NCI-H460 (cell line): ENCODE measurements around the gene RAPGEFL1. TPM values are rescaled to one million over a fixed set of nuclear protein-coding genes. Genes with fewer than 3 reads are reported as not detected.
A peak's percentile ranks its signal among the peaks of the same experiment; 100 is the strongest.
"Not testable (repeated sequence)": the region's sequence is repeated elsewhere in the genome, so short reads cannot be mapped to it uniquely, and the experiment has no call there.

ENCODE experiments used
- DNase-seq: peaks from one replicate; pipeline ENCODE4 v3.0.0-alpha.2; 2016; ENCODE audit warnings: low read depth; ENCODE audit errors: extremely low read depth
- total RNA-seq: library from RNA; depleted of rRNA; stranded (reverse); fragments of >200 nt; shearing (Covaris generic); gene quantifications from 2 replicates; pipeline ENCODE4 v1.2.3, GENCODE V29; 2014

RAPGEFL1 gene
- total RNA-seq, 1 experiment from 2014 or later = 2.9 TPM

- no peak for DNase-seq
These were observed 25.9 kb downstream of the RAPGEFL1 start for GRCh38 chr17:40203131-40203530.

- not testable (repeated sequence) for DNase-seq
These were observed 28.9 kb downstream of the RAPGEFL1 start for GRCh38 chr17:40206193-40206592.

GRCh38 chr17:40209404-40210093 is 32.3 kb downstream of the RAPGEFL1 start:
- DNase-seq = no peak

- not testable (repeated sequence) for DNase-seq
These were observed 36.6 kb downstream of the RAPGEFL1 start for GRCh38 chr17:40213914-40214313.

- no peak for DNase-seq
These were observed 40.9 kb downstream of the RAPGEFL1 start for GRCh38 chr17:40218006-40218739.

- peak; percentile 97 for DNase-seq
These were observed 41.7 kb downstream of the RAPGEFL1 start, which contains the start of gene WIPF2 for GRCh38 chr17:40218740-40219593. Gene WIPF2 (plus strand): TSS chr17:40219304. CDS start chr17:40256460, 37,156 bp downstream.

- DNase-seq = peak; percentile 23
These were observed 42.5 kb downstream of the RAPGEFL1 start for GRCh38 chr17:40219594-40220338.

- no peak for DNase-seq
These were observed 47.7 kb downstream of the RAPGEFL1 start for GRCh38 chr17:40224718-40225550.

- DNase-seq = not testable (repeated sequence)
These were observed 51.9 kb downstream of the RAPGEFL1 start for GRCh38 chr17:40229146-40229545.

GRCh38 chr17:40230670-40231069 is 53.4 kb downstream of the RAPGEFL1 start:
- no peak for DNase-seq

GRCh38 chr17:40231928-40232327 is 54.7 kb downstream of the RAPGEFL1 start:
- not testable (repeated sequence) for DNase-seq

- DNase-seq = no peak
These were observed 64.1 kb downstream of the RAPGEFL1 start for GRCh38 chr17:40241252-40241834.

- no peak for DNase-seq
These were observed 65.5 kb downstream of the RAPGEFL1 start for GRCh38 chr17:40242774-40243173.

- no peak for DNase-seq
These were observed 66.5 kb downstream of the RAPGEFL1 start for GRCh38 chr17:40243761-40244160.

GRCh38 chr17:40244255-40244654 is 67.0 kb downstream of the RAPGEFL1 start:
- DNase-seq = no peak
